ENCODE measurements around the gene TENM3. TPM values are rescaled to one million over a fixed set of nuclear protein-coding genes. Genes with fewer than 3 reads are reported as not detected.

The TENM3 gene
- total RNA-seq, 2 experiments from 2014 or later = not detected

DNA sequence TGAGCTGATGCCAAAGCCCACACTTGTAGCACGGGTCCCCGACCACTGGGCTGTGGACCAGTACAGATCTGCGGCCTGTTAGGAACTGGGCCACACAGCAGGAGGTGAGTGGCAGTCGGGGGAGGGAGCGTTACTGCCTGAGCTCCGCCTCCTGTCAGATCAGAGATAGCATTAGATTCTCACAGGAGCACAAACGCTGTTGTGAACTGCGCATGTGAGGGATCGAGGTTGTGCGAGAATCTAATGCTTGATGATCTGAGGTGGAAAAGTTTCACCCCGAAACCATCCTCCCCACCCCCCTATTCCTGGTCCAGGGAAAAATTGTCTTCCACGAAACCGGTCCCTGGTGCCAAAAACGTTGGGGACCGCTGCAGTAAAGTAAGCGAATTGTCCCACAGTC is 382.0 kb downstream of the TENM3 start:
- no peak overlapping the region for H3K27ac Mint-ChIP-seq
- H3K27me3 Mint-ChIP-seq = peaks cover 7% of the 10 kb centered on the region
- no peaks in the 10 kb centered on the region for H3K36me3 ChIP-seq (ENCODE audit: insufficient read depth, low read length)
- intact Hi-C loops (cut with DNase I, micrococcal nuclease) = no loop called here
- H3K27me3 ChIP-seq (ENCODE audit: control insufficient read depth in 1 of 2, insufficient read depth in 2 of 2, low read length in 2 of 2) = no peaks in the 10 kb centered on the region
- CTCF ChIA-PET = no interaction called here
- H3K4me1 Mint-ChIP-seq (ENCODE audit: low read depth) = no peaks in the 10 kb centered on the region
- no peaks in the 10 kb centered on the region for H3K36me3 Mint-ChIP-seq (ENCODE audit: low read depth)
- no peak overlapping the region for H3K4me3 ChIP-seq (ENCODE audit: low read length)
- H3K27ac ChIP-seq (ENCODE audit: low read depth in 1 of 2, low read length in 2 of 2) = no peak overlapping the region
- no peak overlapping the region for H3K4me3 Mint-ChIP-seq
- H3K4me1 ChIP-seq (ENCODE audit: insufficient read depth, low read length) = no peaks in the 10 kb centered on the region
- ATAC-seq (ENCODE audit: poor library complexity) (no peak), DNase-seq (no peak)
- H3K9me3 ChIP-seq (ENCODE audit: control insufficient read depth in 1 of 2, insufficient read depth in 1 of 2, low read length in 2 of 2) = no peaks in the 10 kb centered on the region
- TF ChIP-seq, protein P1, sequence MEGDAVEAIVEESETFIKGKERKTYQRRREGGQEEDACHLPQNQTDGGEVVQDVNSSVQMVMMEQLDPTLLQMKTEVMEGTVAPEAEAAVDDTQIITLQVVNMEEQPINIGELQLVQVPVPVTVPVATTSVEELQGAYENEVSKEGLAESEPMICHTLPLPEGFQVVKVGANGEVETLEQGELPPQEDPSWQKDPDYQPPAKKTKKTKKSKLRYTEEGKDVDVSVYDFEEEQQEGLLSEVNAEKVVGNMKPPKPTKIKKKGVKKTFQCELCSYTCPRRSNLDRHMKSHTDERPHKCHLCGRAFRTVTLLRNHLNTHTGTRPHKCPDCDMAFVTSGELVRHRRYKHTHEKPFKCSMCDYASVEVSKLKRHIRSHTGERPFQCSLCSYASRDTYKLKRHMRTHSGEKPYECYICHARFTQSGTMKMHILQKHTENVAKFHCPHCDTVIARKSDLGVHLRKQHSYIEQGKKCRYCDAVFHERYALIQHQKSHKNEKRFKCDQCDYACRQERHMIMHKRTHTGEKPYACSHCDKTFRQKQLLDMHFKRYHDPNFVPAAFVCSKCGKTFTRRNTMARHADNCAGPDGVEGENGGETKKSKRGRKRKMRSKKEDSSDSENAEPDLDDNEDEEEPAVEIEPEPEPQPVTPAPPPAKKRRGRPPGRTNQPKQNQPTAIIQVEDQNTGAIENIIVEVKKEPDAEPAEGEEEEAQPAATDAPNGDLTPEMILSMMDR (IDR thresholded peaks at IDR 0.05) = no peak
- POLR2A ChIA-PET = no interaction called here
- no peaks in the 10 kb centered on the region for H3K9me3 Mint-ChIP-seq

DNA sequence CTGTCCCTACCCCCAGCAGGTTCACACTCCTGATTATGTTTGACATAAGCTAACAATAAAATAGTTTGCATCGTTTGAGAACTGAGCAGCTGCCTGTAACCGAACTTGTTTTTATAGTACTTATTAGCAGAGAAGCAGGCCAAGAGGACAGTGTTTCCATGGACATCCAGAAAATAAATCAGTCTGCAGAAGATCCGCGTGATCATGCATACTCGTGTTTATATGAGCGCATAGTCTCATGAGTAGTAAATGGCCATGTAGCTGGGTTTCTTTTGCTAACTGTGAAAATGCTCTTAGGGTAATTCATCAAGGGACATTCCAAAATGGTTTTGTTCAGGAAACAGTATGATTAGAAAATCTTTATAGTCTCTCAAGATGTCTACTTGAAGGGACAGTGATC is 384.8 kb downstream of the TENM3 start:
- Mint-ChIP-seq H3K27me3 (peaks cover 17% of the 10 kb centered on the region), H3K36me3 (ENCODE audit: low read depth) (no peaks in the 10 kb centered on the region), H3K4me3 (no peak overlapping the region), H3K27ac (no peak overlapping the region), H3K9me3 (no peaks in the 10 kb centered on the region), H3K4me1 (ENCODE audit: low read depth) (no peaks in the 10 kb centered on the region)
- Histone ChIP-seq H3K27ac (ENCODE audit: low read depth in 1 of 2, low read length in 2 of 2) (no peak overlapping the region), H3K36me3 (ENCODE audit: insufficient read depth, low read length) (no peaks in the 10 kb centered on the region), H3K27me3 (ENCODE audit: control insufficient read depth in 1 of 2, insufficient read depth in 2 of 2, low read length in 2 of 2) (no peaks in the 10 kb centered on the region), H3K4me3 (ENCODE audit: low read length) (no peak overlapping the region), H3K9me3 (ENCODE audit: control insufficient read depth in 1 of 2, insufficient read depth in 1 of 2, low read length in 2 of 2) (no peaks in the 10 kb centered on the region), H3K4me1 (ENCODE audit: insufficient read depth, low read length) (no peaks in the 10 kb centered on the region)
- ChIA-PET CTCF (interaction anchor here (0.6 kb wide), 1 partner anchor 36 kb away, joined by 3 read pairs; no protein-coding TSS in a partner anchor), POLR2A (no interaction called here)
- ATAC-seq (ENCODE audit: poor library complexity) (no peak), DNase-seq (no peak)
- intact Hi-C loops (cut with DNase I, micrococcal nuclease) = no loop called here
- TF ChIP-seq, protein P1 (IDR thresholded peaks at IDR 0.05) = no peak

DNA sequence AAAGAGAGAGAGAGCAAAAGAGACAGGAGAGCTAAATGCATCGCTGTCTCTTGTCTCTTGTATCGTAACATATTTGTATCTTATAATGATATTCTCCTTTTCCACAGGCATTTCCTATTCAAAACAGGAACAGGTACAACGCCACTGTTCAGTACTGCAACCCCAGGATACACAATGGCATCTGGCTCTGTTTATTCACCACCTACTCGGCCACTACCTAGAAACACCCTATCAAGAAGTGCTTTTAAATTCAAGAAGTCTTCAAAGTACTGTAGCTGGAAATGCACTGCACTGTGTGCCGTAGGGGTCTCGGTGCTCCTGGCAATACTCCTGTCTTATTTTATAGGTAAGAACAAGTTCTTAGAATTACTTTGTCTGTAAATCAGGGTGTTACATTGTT is 385.3 kb downstream of the TENM3 start:
- Mint-ChIP-seq H3K4me3 (no peak overlapping the region), H3K27me3 (peaks cover 22% of the 10 kb centered on the region), H3K27ac (no peak overlapping the region), H3K36me3 (ENCODE audit: low read depth) (no peaks in the 10 kb centered on the region), H3K4me1 (ENCODE audit: low read depth) (no peaks in the 10 kb centered on the region), H3K9me3 (no peaks in the 10 kb centered on the region)
- ChIA-PET CTCF (interaction anchor here (0.6 kb wide), 1 partner anchor 36 kb away, joined by 3 read pairs; no protein-coding TSS in a partner anchor), POLR2A (no interaction called here)
- TF ChIP-seq, protein P1 (IDR thresholded peaks at IDR 0.05) = no peak
- intact Hi-C loops (cut with DNase I, micrococcal nuclease) = no loop called here
- ATAC-seq (ENCODE audit: poor library complexity) (no peak), DNase-seq (no peak)
- Histone ChIP-seq H3K27ac (ENCODE audit: low read depth in 1 of 2, low read length in 2 of 2) (no peak overlapping the region), H3K36me3 (ENCODE audit: insufficient read depth, low read length) (no peaks in the 10 kb centered on the region), H3K4me3 (ENCODE audit: low read length) (no peak overlapping the region), H3K4me1 (ENCODE audit: insufficient read depth, low read length) (no peaks in the 10 kb centered on the region), H3K27me3 (ENCODE audit: control insufficient read depth in 1 of 2, insufficient read depth in 2 of 2, low read length in 2 of 2) (no peaks in the 10 kb centered on the region), H3K9me3 (ENCODE audit: control insufficient read depth in 1 of 2, insufficient read depth in 1 of 2, low read length in 2 of 2) (no peaks in the 10 kb centered on the region)
